Measurements from ENCODE around the gene CST9. TPM values are rescaled to one million over a fixed set of nuclear protein-coding genes. Genes with fewer than 3 reads are reported as not detected.

The CST9 gene
- total and polyA plus RNA-seq, 9 of the 15 experiments (the other 6 are each of a cell fraction or from before 2014, with no cell fraction given): not detected

GRCh38 chr20:23601715-23602114 lies 4.0 kb downstream of the CST9 start:
- 0% methylated on average over 4 of the region's 4 CpGs for WGBS (ENCODE audit: insufficient coverage, low coverage, missing lambda C conversion rate)
- Histone ChIP-seq H3K27ac (ENCODE audit: extremely low read depth, low read depth, low read length) (no peak overlapping the region), H3K4me2 (ENCODE audit: insufficient read depth, low read length) (no peak overlapping the region), H3K4me1 (replicated peaks in 1 of 2; ENCODE audit: control insufficient read depth in 2 of 2, insufficient read depth in 2 of 2, low read length in 2 of 2) (no peaks in the 10 kb centered on the region), H3K9me3 (replicated peaks; ENCODE audit: control insufficient read depth, insufficient read depth, low read depth, low read length) (no peaks in the 10 kb centered on the region), H3K27me3 (ENCODE audit: control insufficient read depth in 2 of 2, insufficient read depth in 2 of 2, low read length in 2 of 2) (no peaks in the 10 kb centered on the region; a peak in 1 of 5 replicates), H2AFZ (ENCODE audit: low read depth, low read length) (no peak overlapping the region), H3K4me3 (no peak overlapping the region), H3K79me2 (ENCODE audit: control insufficient read depth, insufficient read depth, low read length) (no peaks in the 10 kb centered on the region), H3K9me1 (ENCODE audit: control insufficient read depth, insufficient read depth, low read length) (no peaks in the 10 kb centered on the region), H3K36me3 (ENCODE audit: control insufficient read depth, insufficient read depth, low read length) (no peaks in the 10 kb centered on the region), H4K20me1 (replicated peaks; ENCODE audit: control insufficient read depth, insufficient read depth, low read length) (0 out of 2 replicates have a peak, but pooled peaks cover 3% of the 10 kb centered on the region), H3K9ac (ENCODE audit: insufficient read depth in 1 of 2, low read depth in 2 of 2, low read length in 2 of 2) (no peak overlapping the region)
- TF ChIP-seq RNF219 (CRISPR knock-in tag; IDR thresholded peaks at IDR 0.05) (no peak), CC2D1A (IDR thresholded peaks at IDR 0.05) (no peak), ERF (CRISPR knock-in tag; IDR thresholded peaks at IDR 0.05) (no peak), NR2C1 (IDR thresholded peaks at IDR 0.05) (no peak), NR2C1 (tag; IDR thresholded peaks at IDR 0.05) (no peak), NCOR1 (IDR thresholded peaks at IDR 0.05) (no peak), CLOCK (CRISPR knock-in tag; IDR thresholded peaks at IDR 0.05; ENCODE audit: borderline replicate concordance) (no peak), MAX (CRISPR knock-in tag; IDR thresholded peaks at IDR 0.05) (no peak), CCNT2 (IDR thresholded peaks at IDR 0.05; ENCODE audit: borderline replicate concordance, extremely low read depth, insufficient read length, low read depth, low read length) (no peak), ZNF384 (IDR thresholded peaks at IDR 0.05; ENCODE audit: low read depth, low read length) (no peak), NCOA6 (IDR thresholded peaks at IDR 0.05) (no peak), SLC30A9 (CRISPR knock-in tag; IDR thresholded peaks at IDR 0.05) (no peak), RBM34 (IDR thresholded peaks at IDR 0.05; ENCODE audit: borderline replicate concordance, insufficient read depth, low read length) (no peak), SIN3A (IDR thresholded peaks at IDR 0.05; ENCODE audit: borderline replicate concordance in 2 of 2, control insufficient read depth in 1 of 2, low read depth in 2 of 2, low read length in 2 of 2) (no peak)
- ChIA-PET POLR2A (no interaction called here), CTCF (ENCODE audit: low intra/inter-chr PET ratio) (no interaction called here)
- in situ Hi-C loops (cut with MboI): no loop called here
- DNase-seq (ENCODE audit: extremely low read depth in 1 of 4, low spot score in 3 of 4) (no peak), FAIRE-seq (no peak), ATAC-seq (no peak)
- intact Hi-C loops (cut with micrococcal nuclease): no loop called here
- BruUV-seq (replicated peaks): no TSS peak
